ENCODE data around the gene KIAA0586.
"Not testable (repeated sequence)": the region's sequence is repeated elsewhere in the genome, so short reads cannot be mapped to it uniquely, and the experiment has no call there.

The KIAA0586 gene

GRCh38 chr14:58460772-58461171 lies 33.3 kb downstream of the KIAA0586 start:
- Histone ChIP-seq H3K36me3 (ENCODE audit: control insufficient read depth in 2 of 2, insufficient read depth in 2 of 2, low read length in 2 of 2) (peaks cover 13 to 27% of the 10 kb centered on the region in 2 donors), H3K9ac (ENCODE audit: low read depth in 1 of 2, low read length in 2 of 2) (no peak overlapping the region), H3K9me3 (ENCODE audit: control insufficient read depth in 2 of 2, low read length in 2 of 2) (no peaks in the 10 kb centered on the region), H3K27ac (ENCODE audit: low read depth in 2 of 2, low read length in 2 of 2) (no peak overlapping the region), H3K27me3 (ENCODE audit: control insufficient read depth in 2 of 2, insufficient read depth in 2 of 2, low read length in 2 of 2) (no peaks in the 10 kb centered on the region), H3K4me3 (ENCODE audit: low read length in 2 of 2) (no peak overlapping the region), H3K4me1 (ENCODE audit: control insufficient read depth in 2 of 2, insufficient read depth in 2 of 2, low read length in 2 of 2) (no peaks in the 10 kb centered on the region)

DNA sequence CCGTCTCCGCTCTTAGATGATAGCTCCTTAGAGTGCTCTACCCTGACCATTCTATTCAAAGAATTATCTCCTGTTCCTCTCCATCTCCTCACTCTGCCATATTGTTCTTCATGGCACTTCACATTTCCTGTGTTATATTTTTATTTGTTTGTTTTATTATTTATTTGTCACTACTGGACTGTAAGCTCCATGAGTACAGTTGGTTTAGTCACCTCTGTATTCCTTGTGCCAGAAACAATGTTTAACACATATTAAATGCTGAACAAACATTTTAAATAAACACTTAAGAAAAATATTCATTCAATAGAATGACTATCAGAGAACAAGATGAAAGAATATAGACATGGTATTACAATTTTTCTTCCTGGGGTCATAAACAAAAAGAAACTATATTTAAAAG lies 35.6 kb downstream of the KIAA0586 start:
- no peak overlapping the region for H3K9ac ChIP-seq (ENCODE audit: low read depth in 1 of 2, low read length in 2 of 2)
- H3K9me3 ChIP-seq (ENCODE audit: control insufficient read depth in 2 of 2, low read length in 2 of 2), result no peaks in the 10 kb centered on the region
- H3K4me1 ChIP-seq (ENCODE audit: control insufficient read depth in 2 of 2, insufficient read depth in 2 of 2, low read length in 2 of 2), result no peaks in the 10 kb centered on the region
- no peak overlapping the region for H3K4me3 ChIP-seq (ENCODE audit: low read length in 2 of 2)
- no peaks in the 10 kb centered on the region for H3K27me3 ChIP-seq (ENCODE audit: control insufficient read depth in 2 of 2, insufficient read depth in 2 of 2, low read length in 2 of 2)
- H3K27ac ChIP-seq (ENCODE audit: low read depth in 2 of 2, low read length in 2 of 2), result no peak overlapping the region
- peaks cover 20 to 34% of the 10 kb centered on the region in 2 donors for H3K36me3 ChIP-seq (ENCODE audit: control insufficient read depth in 2 of 2, insufficient read depth in 2 of 2, low read length in 2 of 2)

DNA sequence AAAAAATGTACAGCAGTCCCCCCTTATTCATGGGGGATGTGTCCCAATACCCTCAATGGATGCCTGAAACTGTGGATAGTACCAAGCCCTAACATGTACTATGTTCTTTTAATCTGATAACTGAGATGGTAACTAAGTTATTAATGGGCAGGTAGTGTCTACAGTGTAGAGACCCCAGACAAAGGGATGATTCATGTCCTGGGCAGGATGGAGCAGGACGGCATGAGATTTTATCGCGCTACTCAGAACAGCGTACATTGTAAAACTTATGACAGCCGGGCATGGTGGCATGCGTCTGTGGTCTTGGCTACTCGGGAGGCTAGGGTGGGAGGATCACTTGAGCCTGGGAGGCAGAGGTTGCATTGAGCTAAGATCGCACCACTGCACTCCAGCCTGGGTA lies 37.1 kb downstream of the KIAA0586 start:
- Histone ChIP-seq H3K36me3 (ENCODE audit: control insufficient read depth in 2 of 2, insufficient read depth in 2 of 2, low read length in 2 of 2) (peaks cover 30 to 47% of the 10 kb centered on the region in 2 donors), H3K9ac (ENCODE audit: low read depth in 1 of 2, low read length in 2 of 2) (no peak overlapping the region), H3K27ac (ENCODE audit: low read depth in 2 of 2, low read length in 2 of 2) (no peak overlapping the region), H3K4me1 (ENCODE audit: control insufficient read depth in 2 of 2, insufficient read depth in 2 of 2, low read length in 2 of 2) (no peaks in the 10 kb centered on the region), H3K27me3 (ENCODE audit: control insufficient read depth in 2 of 2, insufficient read depth in 2 of 2, low read length in 2 of 2) (no peaks in the 10 kb centered on the region), H3K4me3 (ENCODE audit: low read length in 2 of 2) (no peak overlapping the region), H3K9me3 (ENCODE audit: control insufficient read depth in 2 of 2, low read length in 2 of 2) (no peaks in the 10 kb centered on the region)

DNA sequence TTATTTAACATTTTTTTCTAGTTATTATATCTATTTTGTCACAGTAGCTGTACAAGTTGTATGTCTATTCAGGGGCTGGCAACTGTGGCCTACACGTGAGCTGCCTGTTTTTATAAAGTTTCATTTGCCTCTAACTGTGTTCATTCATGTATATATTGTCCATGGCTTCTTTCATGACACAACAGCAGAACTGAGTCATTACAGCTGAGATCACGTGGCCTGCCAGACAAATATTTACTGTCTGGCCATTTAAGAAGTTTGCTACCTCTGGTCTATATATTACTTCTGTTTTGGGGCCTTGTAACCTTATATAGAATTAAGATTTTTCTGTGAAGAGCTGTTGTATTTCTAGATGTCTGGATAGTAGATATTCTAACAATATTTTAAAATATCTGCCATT lies 37.9 kb downstream of the KIAA0586 start:
- H3K4me1 ChIP-seq (ENCODE audit: control insufficient read depth in 2 of 2, insufficient read depth in 2 of 2, low read length in 2 of 2), result no peaks in the 10 kb centered on the region

GRCh38 chr14:58466459-58466858 lies 38.9 kb downstream of the KIAA0586 start:
- H3K27ac ChIP-seq (ENCODE audit: low read depth in 2 of 2, low read length in 2 of 2), result no peak overlapping the region
- H3K9ac ChIP-seq (ENCODE audit: low read depth in 1 of 2, low read length in 2 of 2), result no peak overlapping the region
- no peaks in the 10 kb centered on the region for H3K27me3 ChIP-seq (ENCODE audit: control insufficient read depth in 2 of 2, insufficient read depth in 2 of 2, low read length in 2 of 2)
- no peak overlapping the region for H3K4me3 ChIP-seq (ENCODE audit: low read length in 2 of 2)
- H3K36me3 ChIP-seq (ENCODE audit: control insufficient read depth in 2 of 2, insufficient read depth in 2 of 2, low read length in 2 of 2), result peaks cover 30 to 39% of the 10 kb centered on the region in 2 donors
- no peaks in the 10 kb centered on the region for H3K9me3 ChIP-seq (ENCODE audit: control insufficient read depth in 2 of 2, low read length in 2 of 2)
- H3K4me1 ChIP-seq (ENCODE audit: control insufficient read depth in 2 of 2, insufficient read depth in 2 of 2, low read length in 2 of 2), result no peaks in the 10 kb centered on the region

More for the DNA sequence above, 37.9 kb downstream of the KIAA0586 start:
- Histone ChIP-seq H3K9ac (ENCODE audit: low read depth in 1 of 2, low read length in 2 of 2) (no peak overlapping the region), H3K4me3 (ENCODE audit: low read length in 2 of 2) (no peak overlapping the region), H3K36me3 (ENCODE audit: control insufficient read depth in 2 of 2, insufficient read depth in 2 of 2, low read length in 2 of 2) (peaks cover 30 to 45% of the 10 kb centered on the region in 2 donors), H3K27ac (ENCODE audit: low read depth in 2 of 2, low read length in 2 of 2) (no peak overlapping the region), H3K9me3 (ENCODE audit: control insufficient read depth in 2 of 2, low read length in 2 of 2) (no peaks in the 10 kb centered on the region), H3K27me3 (ENCODE audit: control insufficient read depth in 2 of 2, insufficient read depth in 2 of 2, low read length in 2 of 2) (no peaks in the 10 kb centered on the region)

- Histone ChIP-seq H3K9ac (ENCODE audit: low read depth in 1 of 2, low read length in 2 of 2) (no peak overlapping the region), H3K27ac (ENCODE audit: low read depth in 2 of 2, low read length in 2 of 2) (no peak overlapping the region), H3K4me1 (ENCODE audit: control insufficient read depth in 2 of 2, insufficient read depth in 2 of 2, low read length in 2 of 2) (no peaks in the 10 kb centered on the region), H3K27me3 (ENCODE audit: control insufficient read depth in 2 of 2, insufficient read depth in 2 of 2, low read length in 2 of 2) (no peaks in the 10 kb centered on the region), H3K4me3 (ENCODE audit: low read length in 2 of 2) (no peak overlapping the region), H3K9me3 (ENCODE audit: control insufficient read depth in 2 of 2, low read length in 2 of 2) (no peaks in the 10 kb centered on the region), H3K36me3 (ENCODE audit: control insufficient read depth in 2 of 2, insufficient read depth in 2 of 2, low read length in 2 of 2) (peaks cover 30 to 33% of the 10 kb centered on the region in 2 donors)
Observed at GRCh38 chr14:58467575-58467974, 40.1 kb downstream of the KIAA0586 start.

DNA sequence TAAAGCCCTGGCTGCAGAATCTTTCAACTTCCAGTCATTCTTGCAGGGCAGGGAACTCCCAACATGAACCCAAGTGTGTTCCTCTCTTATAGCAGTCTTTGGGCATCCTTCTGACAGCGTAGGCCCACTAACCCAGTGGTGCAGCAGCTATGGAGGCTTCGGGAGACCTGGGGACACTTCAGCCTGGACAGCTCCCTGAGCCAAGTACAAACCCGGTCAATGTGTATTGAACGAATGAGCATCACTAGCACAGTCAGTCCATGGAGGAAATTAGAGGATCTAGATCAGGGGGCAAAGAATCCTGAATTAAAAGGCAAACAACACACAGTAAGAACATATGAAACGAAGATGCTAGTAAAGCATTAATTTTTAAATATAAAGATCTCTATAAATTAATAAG lies 41.8 kb downstream of the KIAA0586 start:
- no peaks in the 10 kb centered on the region for H3K4me1 ChIP-seq (ENCODE audit: control insufficient read depth in 2 of 2, insufficient read depth in 2 of 2, low read length in 2 of 2)
- H3K4me3 ChIP-seq (ENCODE audit: low read length in 2 of 2), result no peak overlapping the region
- H3K9me3 ChIP-seq (ENCODE audit: control insufficient read depth in 2 of 2, low read length in 2 of 2), result no peaks in the 10 kb centered on the region
- no peak overlapping the region for H3K27ac ChIP-seq (ENCODE audit: low read depth in 2 of 2, low read length in 2 of 2)
- H3K27me3 ChIP-seq (ENCODE audit: control insufficient read depth in 2 of 2, insufficient read depth in 2 of 2, low read length in 2 of 2), result no peaks in the 10 kb centered on the region
- peaks cover 24 to 25% of the 10 kb centered on the region in 2 donors for H3K36me3 ChIP-seq (ENCODE audit: control insufficient read depth in 2 of 2, insufficient read depth in 2 of 2, low read length in 2 of 2)
- no peak overlapping the region for H3K9ac ChIP-seq (ENCODE audit: low read depth in 1 of 2, low read length in 2 of 2)

DNA sequence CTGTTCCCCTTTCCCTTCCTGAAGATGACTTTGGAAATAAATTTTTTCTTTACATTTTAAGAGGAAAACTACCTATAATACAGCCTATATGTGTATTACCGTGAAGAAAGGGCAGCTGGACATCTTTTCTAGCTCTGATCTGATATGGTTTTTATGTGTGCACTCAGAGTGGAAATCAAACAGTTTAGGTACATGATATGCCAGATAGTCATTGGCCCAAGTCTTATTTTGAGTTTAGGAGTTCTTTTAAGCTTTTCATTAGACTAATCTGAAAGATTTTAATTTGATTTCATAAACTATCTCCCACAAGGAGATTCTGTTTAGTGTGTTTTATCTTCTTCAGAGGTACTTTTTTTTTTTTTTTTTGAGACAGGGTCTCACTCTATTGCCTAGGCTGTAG lies 48.8 kb downstream of the KIAA0586 start:
- H3K4me1 ChIP-seq (ENCODE audit: control insufficient read depth in 2 of 2, insufficient read depth in 2 of 2, low read length in 2 of 2), result no peaks in the 10 kb centered on the region
- no peaks in the 10 kb centered on the region for H3K27me3 ChIP-seq (ENCODE audit: control insufficient read depth in 2 of 2, insufficient read depth in 2 of 2, low read length in 2 of 2)
- H3K4me3 ChIP-seq (ENCODE audit: low read length in 2 of 2), result no peak overlapping the region
- H3K36me3 ChIP-seq (ENCODE audit: control insufficient read depth in 2 of 2, insufficient read depth in 2 of 2, low read length in 2 of 2), result peaks cover 9 to 20% of the 10 kb centered on the region in 2 donors
- no peaks in the 10 kb centered on the region for H3K9me3 ChIP-seq (ENCODE audit: control insufficient read depth in 2 of 2, low read length in 2 of 2)
- H3K9ac ChIP-seq (ENCODE audit: low read depth in 1 of 2, low read length in 2 of 2), result no peak overlapping the region
- no peak overlapping the region for H3K27ac ChIP-seq (ENCODE audit: low read depth in 2 of 2, low read length in 2 of 2)

DNA sequence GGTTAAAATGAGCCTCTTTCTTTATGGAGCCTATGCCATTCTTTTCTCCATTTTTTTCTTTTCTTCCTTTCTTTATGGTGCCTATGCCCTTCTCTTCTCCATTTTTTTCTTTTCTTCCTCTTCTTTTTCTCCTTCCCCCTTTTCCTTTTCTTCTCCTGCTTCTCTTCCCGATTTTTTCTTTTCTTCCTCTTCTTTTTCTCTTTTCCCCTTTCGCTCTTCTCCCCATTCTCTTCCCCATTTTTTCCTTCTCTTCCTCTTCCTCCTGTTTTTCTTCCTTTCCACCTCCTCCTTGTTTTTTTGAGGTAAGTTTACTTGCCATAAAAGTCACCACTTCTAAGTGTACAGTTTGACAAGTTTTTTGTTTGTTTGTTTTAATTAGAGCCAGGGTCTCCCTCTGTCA lies 50.1 kb downstream of the KIAA0586 start:
- Histone ChIP-seq H3K27me3 (ENCODE audit: control insufficient read depth in 2 of 2, insufficient read depth in 2 of 2, low read length in 2 of 2) (no peaks in the 10 kb centered on the region), H3K9ac (ENCODE audit: low read depth in 1 of 2, low read length in 2 of 2) (no peak overlapping the region), H3K4me1 (ENCODE audit: control insufficient read depth in 2 of 2, insufficient read depth in 2 of 2, low read length in 2 of 2) (no peaks in the 10 kb centered on the region), H3K9me3 (ENCODE audit: control insufficient read depth in 2 of 2, low read length in 2 of 2) (no peaks in the 10 kb centered on the region), H3K36me3 (ENCODE audit: control insufficient read depth in 2 of 2, insufficient read depth in 2 of 2, low read length in 2 of 2) (peaks cover 9 to 23% of the 10 kb centered on the region in 2 donors), H3K27ac (ENCODE audit: low read depth in 2 of 2, low read length in 2 of 2) (no peak overlapping the region), H3K4me3 (ENCODE audit: low read length in 2 of 2) (no peak overlapping the region)

DNA sequence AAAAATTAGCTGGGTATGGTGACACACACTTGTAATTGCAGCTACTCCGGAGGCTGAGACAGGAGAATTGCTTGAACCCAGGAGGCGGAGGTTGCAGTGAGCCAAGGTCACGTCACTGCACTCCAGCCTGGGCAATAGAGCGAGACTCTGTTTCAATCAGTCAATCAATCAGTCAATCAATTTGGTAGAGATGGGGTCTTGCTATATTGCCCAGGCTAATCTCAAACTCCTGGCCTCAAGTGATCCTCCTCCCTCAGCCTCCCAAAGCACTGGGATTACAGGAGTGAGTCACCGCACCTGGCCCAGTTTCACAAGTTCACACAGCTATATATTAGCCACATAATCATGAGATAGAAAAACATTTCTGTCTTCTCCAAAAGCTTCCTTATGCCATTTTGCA lies 50.8 kb downstream of the KIAA0586 start:
- not testable (repeated sequence) for H3K4me3 ChIP-seq (ENCODE audit: low read length in 2 of 2); H3K27ac ChIP-seq (ENCODE audit: low read depth in 2 of 2, low read length in 2 of 2); H3K9ac ChIP-seq (ENCODE audit: low read depth in 1 of 2, low read length in 2 of 2); H3K4me1 ChIP-seq (ENCODE audit: control insufficient read depth in 2 of 2, insufficient read depth in 2 of 2, low read length in 2 of 2); H3K27me3 ChIP-seq (ENCODE audit: control insufficient read depth in 2 of 2, insufficient read depth in 2 of 2, low read length in 2 of 2); H3K9me3 ChIP-seq (ENCODE audit: control insufficient read depth in 2 of 2, low read length in 2 of 2)
- peaks cover 9 to 23% of the 10 kb centered on the region in 2 donors for H3K36me3 ChIP-seq (ENCODE audit: control insufficient read depth in 2 of 2, insufficient read depth in 2 of 2, low read length in 2 of 2)

DNA sequence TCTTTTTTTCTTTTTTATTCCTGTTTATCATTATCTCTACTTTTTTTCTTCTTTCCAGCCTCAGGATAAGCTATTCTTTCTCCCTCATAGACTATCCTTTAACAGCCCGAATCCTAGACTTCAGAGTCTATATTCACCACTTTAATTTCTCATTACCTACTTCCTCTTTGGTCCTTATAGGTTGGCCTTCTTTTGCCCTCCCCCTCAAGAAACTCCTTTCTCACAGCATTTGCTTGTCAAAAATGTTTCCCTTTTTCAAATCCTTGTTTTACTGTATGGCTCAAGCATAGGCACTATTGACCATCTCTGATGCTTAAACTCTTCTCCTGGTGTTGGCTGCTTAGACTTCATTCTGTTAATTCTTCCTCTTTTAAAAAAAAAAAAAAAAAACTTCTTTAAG lies 52.5 kb downstream of the KIAA0586 start:
- no peaks in the 10 kb centered on the region for H3K9me3 ChIP-seq (ENCODE audit: control insufficient read depth in 2 of 2, low read length in 2 of 2)
- H3K4me1 ChIP-seq (ENCODE audit: control insufficient read depth in 2 of 2, insufficient read depth in 2 of 2, low read length in 2 of 2), result no peaks in the 10 kb centered on the region
- peaks cover 5 to 21% of the 10 kb centered on the region in 2 donors for H3K36me3 ChIP-seq (ENCODE audit: control insufficient read depth in 2 of 2, insufficient read depth in 2 of 2, low read length in 2 of 2)

More for the DNA sequence above, 52.5 kb downstream of the KIAA0586 start:
- Histone ChIP-seq H3K9ac (ENCODE audit: low read depth in 1 of 2, low read length in 2 of 2) (no peak overlapping the region), H3K27me3 (ENCODE audit: control insufficient read depth in 2 of 2, insufficient read depth in 2 of 2, low read length in 2 of 2) (no peaks in the 10 kb centered on the region), H3K27ac (ENCODE audit: low read depth in 2 of 2, low read length in 2 of 2) (no peak overlapping the region), H3K4me3 (ENCODE audit: low read length in 2 of 2) (no peak overlapping the region)

Measured in mucosa of rectum (tissue), 2 donors.